ENCODE measurements around the gene MT1A.

MT1A gene

GRCh38 chr16:56631197-56631596 is 7.3 kb upstream of the MT1A start:
- DNase-seq (ENCODE audit: low read depth in 2 of 2), result no peak

- DNase-seq (ENCODE audit: low read depth in 2 of 2), result no peak
Observed at GRCh38 chr16:56631832-56632155, 6.7 kb upstream of the MT1A start.

GRCh38 chr16:56632156-56632847 is 6.2 kb upstream of the MT1A start, which contains the start of gene MT1M:
Gene MT1M (plus strand): TSS chr16:56632659. CDS start chr16:56632732, 73 bp downstream.
- DNase-seq (ENCODE audit: low read depth in 2 of 2), result no peak

GRCh38 chr16:56632848-56633365 is 5.6 kb upstream of the MT1A start:
- DNase-seq (ENCODE audit: low read depth in 2 of 2), result no peak

- DNase-seq (ENCODE audit: low read depth in 2 of 2), result no peak
Observed at GRCh38 chr16:56633535-56633934, 4.9 kb upstream of the MT1A start.

GRCh38 chr16:56634715-56635440 is 3.6 kb upstream of the MT1A start:
- no peak for DNase-seq (ENCODE audit: low read depth in 2 of 2)

- DNase-seq (ENCODE audit: low read depth in 2 of 2), result no peak
Observed at GRCh38 chr16:56635441-56635967, 3.0 kb upstream of the MT1A start.

- DNase-seq (ENCODE audit: low read depth in 2 of 2), result no peak
Observed at GRCh38 chr16:56636616-56637413, 1.7 kb upstream of the MT1A start.

- no peak for DNase-seq (ENCODE audit: low read depth in 2 of 2)
Observed at GRCh38 chr16:56639045-56639444, 579 bp downstream of the MT1A start.

- DNase-seq (ENCODE audit: low read depth in 2 of 2), result no peak
Observed at GRCh38 chr16:56640076-56640475, 1.6 kb downstream of the MT1A start.

- no peak for DNase-seq (ENCODE audit: low read depth in 2 of 2)
Observed at GRCh38 chr16:56641166-56641565, 2.7 kb downstream of the MT1A start.

GRCh38 chr16:56643080-56643778 is 4.8 kb downstream of the MT1A start:
- DNase-seq (ENCODE audit: low read depth in 2 of 2), result peak; percentile 46 to 60

- DNase-seq (ENCODE audit: low read depth in 2 of 2), result no peak
Observed at GRCh38 chr16:56643833-56644232, 5.4 kb downstream of the MT1A start.

- no peak for DNase-seq (ENCODE audit: low read depth in 2 of 2)
Observed at GRCh38 chr16:56645311-56645710, 6.8 kb downstream of the MT1A start.

GRCh38 chr16:56645838-56646237 is 7.4 kb downstream of the MT1A start:
- no peak for DNase-seq (ENCODE audit: low read depth in 2 of 2)

GRCh38 chr16:56647641-56648431 is 9.4 kb downstream of the MT1A start:
- no peak for DNase-seq (ENCODE audit: low read depth in 2 of 2)

GRCh38 chr16:56649271-56649670 is 10.8 kb downstream of the MT1A start:
- no peak for DNase-seq (ENCODE audit: low read depth in 2 of 2)

GRCh38 chr16:56649820-56650219 is 11.4 kb downstream of the MT1A start:
- no peak for DNase-seq (ENCODE audit: low read depth in 2 of 2)

GRCh38 chr16:56651586-56651985 is 13.1 kb downstream of the MT1A start, which contains the start of gene MT1B:
Gene MT1B (plus strand): TSS chr16:56651886. CDS start chr16:56651954, 68 bp downstream.
- no peak for DNase-seq (ENCODE audit: low read depth in 2 of 2)

GRCh38 chr16:56652600-56652999 is 14.1 kb downstream of the MT1A start:
- DNase-seq (ENCODE audit: low read depth in 2 of 2), result no peak

- DNase-seq (ENCODE audit: low read depth in 2 of 2), result no peak
Observed at GRCh38 chr16:56653218-56653617, 14.8 kb downstream of the MT1A start.
